ENCODE measurements around the gene MATK.

GRCh38 chr19:3823350-3823713, 37.2 kb upstream of the MATK start:
- TF ChIP-seq KLF10 (tag by site-specific recombination; IDR thresholded peaks at IDR 0.05): no peak
- no peak for TF ChIP-seq CTCF (tag by site-specific recombination; IDR thresholded peaks at IDR 0.05)
- TF ChIP-seq ZNF366 (tag by site-specific recombination; conservative IDR thresholded peaks at IDR 0.05): no peak
- no peak for TF ChIP-seq ZNF274 (IDR thresholded peaks at IDR 0.05; ENCODE audit: low read length)
- no peak for TF ChIP-seq ZNF274 (tag by site-specific recombination; IDR thresholded peaks at IDR 0.05; ENCODE audit: borderline replicate concordance)
- TF ChIP-seq ZNF521 (tag by site-specific recombination; IDR thresholded peaks at IDR 0.05): no peak
- no peak for TF ChIP-seq GLI4 (tag by site-specific recombination; IDR thresholded peaks at IDR 0.05)
- no peak for TF ChIP-seq ZNF280C (tag by site-specific recombination; IDR thresholded peaks at IDR 0.05)
- no peak for TF ChIP-seq ZNF24 (tag by site-specific recombination; IDR thresholded peaks at IDR 0.05)
- TF ChIP-seq ATF2 (tag by site-specific recombination; IDR thresholded peaks at IDR 0.05; ENCODE audit: low read depth): no peak
- no peak for TF ChIP-seq ZFP3 (tag by site-specific recombination; IDR thresholded peaks at IDR 0.05; ENCODE audit: low read depth)
- TF ChIP-seq ZBTB17 (tag by site-specific recombination; IDR thresholded peaks at IDR 0.05): no peak

Data from HEK293 (cell line).